Loucy (cell line): Measurements from ENCODE around the gene APOD.

Source experiments
- CTCF ChIP-seq: fragments of 200-600 bp; sonication (generic); conservative IDR thresholded peaks from 2 replicates; pipeline ENCODE4 v1.5.1; 2014; ENCODE audit warnings: mild to moderate bottlenecking, antibody characterized with exemption, low read length
- EZH2phosphoT487 ChIP-seq: fragments of 200-600 bp; IDR thresholded peaks from 2 replicates; pipeline ENCODE4 v1.6.1; 2018; ENCODE audit warnings: antibody characterized with exemption, mild to moderate bottlenecking, moderate library complexity, borderline replicate concordance

- TF ChIP-seq CTCF (no peak), EZH2phosphoT487 (no peak)
Measured at GRCh38 chr3:195570344-195570743, 13.4 kb downstream of the APOD start.
